OCI-M1 (cell line): Measurements from ENCODE around the gene PTPRD.

Experiments
- DNase-seq: peaks from one replicate; lab custom pipeline; 2025; lab: John Stamatoyannopoulos, UW

Gene PTPRD

DNA sequence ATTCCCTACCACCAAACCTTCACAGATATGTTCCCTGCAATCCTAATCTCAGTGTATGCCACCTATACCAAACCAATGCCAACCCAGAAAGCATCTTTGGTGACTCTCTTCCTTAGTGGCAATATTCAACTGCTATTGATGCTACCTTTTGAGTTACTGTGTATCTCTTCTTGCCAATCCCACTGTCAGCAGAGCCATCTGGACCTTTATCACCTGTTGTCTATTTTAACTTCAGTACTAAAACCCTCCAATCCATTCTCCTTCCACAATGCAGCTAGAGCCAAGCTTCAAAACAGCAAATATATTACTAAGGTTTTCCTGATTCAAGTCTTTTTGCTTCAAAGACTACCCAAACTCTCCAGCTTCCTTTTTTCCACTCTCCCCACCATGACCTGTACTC lies 2036.1 kb downstream of the PTPRD start:
- DNase-seq = no peak

DNA sequence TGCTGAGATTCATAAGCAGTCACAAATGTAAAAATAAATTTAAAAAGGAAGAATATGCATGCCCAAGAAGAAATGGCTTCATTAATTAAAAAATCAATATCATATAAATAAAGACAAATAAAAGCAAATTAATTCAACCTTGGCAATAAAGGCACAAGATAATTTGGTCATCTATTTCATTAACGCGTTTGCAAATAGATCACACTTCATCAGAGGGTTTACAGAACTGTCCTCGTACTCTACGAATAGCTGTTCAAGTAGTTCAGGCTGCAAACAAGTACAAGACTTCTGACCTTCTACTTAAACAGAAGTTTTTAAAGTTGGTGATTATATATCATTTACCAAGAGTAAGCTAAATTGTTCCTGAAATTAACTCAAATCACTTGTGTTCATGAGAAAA lies 2038.0 kb downstream of the PTPRD start:
- DNase-seq = no peak

DNA sequence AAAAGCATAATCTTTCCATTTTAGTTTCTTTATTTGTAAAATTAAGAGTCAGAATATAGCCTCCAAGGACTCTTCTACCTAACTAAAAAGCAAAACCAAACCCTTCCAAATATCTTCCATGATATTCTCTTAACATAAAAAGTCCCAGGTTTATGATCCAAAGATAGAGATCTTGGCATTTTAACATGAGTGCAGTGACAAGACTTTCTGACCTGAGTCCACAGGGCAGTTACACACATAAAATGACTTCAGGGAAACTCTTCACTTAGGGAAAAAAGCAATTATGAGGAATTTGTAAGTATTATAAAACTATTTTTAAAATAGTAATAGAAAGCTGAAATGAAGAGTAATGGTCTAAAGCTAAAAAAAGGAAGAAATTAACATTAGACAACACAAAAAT lies 2040.6 kb downstream of the PTPRD start:
- DNase-seq = no peak

DNA sequence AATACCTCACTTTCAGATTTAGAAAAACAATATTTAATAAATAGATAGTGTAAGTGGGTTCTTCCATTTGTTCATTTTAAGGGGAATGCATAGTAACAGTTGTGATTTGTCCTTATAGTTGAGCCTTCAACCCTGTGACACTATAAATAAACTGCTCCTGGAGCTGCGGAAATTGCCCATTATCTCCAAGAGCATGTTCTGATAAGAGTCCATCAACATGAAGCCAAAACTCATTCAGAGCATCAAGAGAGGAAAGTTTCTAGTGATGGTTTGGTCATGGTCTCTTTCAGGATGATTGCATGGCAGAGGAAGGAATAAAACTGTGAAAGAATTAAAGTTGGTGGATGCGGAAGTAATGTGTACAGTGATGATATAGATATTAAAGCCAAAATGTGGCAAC lies 2041.2 kb downstream of the PTPRD start:
- DNase-seq = no peak

DNA sequence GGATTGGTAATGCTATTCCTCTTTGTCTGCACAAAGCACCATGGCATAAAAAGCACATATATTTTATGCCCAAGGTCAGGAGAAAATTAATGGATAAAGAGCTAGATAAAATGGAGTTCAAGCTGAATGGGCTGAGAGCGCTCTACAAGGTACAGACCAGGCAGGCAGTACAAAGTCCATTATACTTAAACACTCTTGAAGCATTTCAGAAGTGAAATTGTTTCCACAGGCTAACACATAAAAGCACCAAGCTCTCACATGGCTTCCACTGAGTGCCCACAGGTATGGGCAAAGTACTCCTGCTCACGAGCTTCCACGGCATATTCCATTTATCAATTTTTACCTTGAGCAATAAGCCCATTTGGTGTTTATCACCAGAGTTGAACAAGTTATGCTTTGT lies 2042.0 kb downstream of the PTPRD start:
- no peak for DNase-seq

DNA sequence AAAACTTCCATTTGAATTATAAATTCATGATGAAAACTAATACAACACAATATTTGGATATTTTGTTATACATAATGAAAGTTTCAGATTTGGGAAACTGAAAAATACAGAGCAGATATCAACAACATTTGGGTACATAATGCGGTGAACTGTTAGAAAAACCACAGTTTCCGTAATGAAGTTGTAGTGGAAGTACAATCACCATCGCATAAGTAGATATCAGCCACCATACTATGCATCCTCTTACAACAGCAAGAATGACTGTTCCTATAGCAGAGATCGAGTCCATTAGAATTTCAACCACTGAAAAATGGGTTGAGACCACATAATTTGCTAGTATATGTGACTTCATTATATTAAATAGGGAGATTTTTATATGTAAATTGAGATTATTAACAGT lies 2043.0 kb downstream of the PTPRD start:
- DNase-seq = no peak

DNA sequence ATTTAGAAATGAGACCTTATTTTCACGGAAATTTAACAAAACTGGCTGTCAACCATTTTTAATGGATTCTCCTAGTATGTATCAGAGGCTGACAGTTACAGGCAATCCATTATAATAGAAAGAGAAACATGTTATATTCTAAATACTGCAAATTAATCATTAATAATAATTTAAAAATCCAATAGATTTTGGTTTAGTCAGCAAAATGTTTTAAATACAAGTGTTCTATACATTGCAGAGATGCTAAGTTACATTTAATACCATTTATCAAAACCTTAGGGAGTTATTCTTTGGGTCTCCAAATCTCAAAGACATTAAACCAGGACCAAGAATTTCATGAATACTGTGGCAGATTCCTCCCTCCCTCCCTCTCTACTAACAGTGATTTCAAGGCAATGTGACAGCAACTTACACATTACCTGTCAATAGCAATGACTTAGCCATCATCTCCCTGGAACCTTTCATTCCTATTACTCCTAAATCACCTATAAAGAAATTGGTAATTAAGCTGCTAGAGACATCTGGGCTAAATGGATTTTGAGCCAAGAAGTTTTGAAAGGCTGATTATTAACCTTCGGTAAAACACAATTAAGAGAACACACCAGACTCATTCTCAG lies 2044.7 kb downstream of the PTPRD start:
- DNase-seq = no peak

DNA sequence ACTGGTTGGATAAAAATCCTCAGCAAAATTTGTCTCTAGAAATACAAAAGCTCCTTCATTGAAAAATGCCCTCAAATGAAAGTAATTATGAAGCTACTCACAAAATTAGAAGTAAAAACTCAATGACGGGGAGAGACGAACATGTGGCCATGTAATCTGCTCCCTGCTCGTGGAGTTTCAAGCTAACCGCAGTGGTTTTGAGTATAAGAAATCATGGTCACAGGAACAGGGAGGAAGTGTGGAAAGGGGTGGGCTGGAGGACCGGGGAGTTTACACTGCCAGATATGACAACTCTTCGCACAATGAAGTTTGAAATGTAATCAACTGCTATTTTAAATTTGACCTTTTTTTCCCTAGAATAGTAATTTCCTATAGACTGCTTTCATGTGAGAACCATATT lies 2047.8 kb downstream of the PTPRD start:
- peak; percentile 98 for DNase-seq

DNA sequence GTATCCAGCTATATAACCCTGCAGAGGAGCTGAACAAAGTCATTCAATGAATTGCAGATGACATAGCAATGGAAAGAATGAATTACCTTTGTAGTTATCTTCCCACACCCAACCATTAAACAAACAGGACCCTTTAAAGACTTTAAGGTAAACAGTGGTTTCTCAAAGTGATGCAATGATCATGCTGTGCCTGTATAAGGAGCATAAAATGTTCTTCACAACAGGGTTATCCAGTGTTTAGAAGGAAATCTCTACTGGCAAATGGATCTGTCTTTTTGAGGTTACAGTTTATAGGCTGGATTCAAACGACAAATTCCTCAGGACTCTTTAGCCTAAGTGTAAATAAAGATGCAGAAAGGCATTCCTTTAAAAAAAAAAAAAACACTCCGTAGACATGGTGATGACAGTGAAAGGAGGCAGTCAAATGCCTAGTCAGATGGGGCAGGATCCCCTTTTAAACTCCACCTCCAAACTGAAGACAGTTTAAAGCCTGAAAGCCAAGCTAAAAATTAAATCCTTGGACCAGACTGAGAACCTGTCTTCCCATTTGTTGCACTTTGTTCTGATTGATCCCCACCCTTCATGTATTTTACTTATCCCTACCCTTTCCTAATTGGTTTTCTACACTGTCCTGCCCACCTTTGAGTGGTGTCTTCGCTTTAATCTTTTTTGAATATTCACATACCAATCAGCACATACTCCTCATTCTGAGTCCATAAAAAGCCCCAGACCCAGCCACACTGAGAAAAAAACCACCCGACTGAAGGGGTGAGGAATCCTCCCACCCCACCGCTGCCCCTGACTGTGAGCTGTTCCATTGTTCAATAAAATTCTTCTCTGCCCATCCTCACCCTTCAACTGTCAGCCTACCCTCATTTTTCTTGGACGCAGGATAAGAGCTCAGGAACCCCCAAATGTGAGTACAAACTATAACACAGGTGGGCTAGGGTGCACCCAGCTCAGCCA lies 2052.0 kb downstream of the PTPRD start:
- DNase-seq = no peak

DNA sequence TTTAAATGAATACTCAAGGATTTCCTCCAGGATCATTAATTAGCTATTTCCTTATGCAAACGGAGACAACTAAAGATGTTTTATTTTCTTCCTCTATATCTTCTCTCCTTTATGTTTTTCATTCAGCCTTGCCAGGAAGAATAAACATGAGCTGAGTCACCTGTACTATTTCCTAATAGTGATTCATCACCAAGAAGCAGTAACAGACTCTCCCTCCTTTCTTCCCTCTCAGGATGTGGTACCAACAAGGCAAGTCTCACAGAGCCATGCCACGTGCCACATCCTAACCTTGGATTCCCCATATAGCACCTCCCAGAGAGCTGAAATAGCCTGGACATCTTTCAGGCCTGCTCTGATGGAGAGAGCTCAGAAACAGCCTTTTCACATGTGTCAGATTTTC lies 2054.6 kb downstream of the PTPRD start:
- DNase-seq = no peak

DNA sequence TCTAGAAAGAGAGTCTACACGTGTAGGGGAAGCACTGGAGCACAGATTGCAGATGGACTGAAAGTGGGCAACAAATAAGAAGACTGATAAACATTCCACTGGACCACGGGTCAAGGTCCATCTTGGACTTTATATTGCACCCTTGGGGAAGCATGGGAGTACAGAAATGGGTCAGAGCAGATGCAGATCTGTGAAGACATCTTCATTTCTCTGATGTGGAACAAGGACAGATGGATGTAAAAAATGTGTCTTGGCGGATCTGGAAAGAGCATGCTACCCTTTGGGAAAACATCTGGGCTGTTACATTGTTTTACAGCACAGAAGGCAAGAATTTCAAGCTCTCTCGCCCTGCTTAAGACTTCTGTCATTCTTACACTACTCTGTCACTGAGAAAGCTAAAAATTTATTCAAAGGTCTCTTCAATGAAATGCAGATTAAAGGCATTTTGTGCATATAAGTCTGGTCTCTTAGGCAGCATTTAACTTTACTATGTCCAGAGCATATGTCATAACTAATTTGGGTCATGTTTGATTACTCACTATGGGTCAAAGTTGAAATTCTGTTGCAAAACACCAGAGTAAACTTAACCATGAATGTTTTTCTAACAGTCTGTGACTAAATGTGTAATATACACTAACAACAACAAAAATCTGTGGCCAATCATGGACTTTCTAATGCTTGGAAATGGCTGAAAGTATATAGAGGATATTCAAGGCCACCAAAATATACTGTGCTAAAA lies 2056.9 kb downstream of the PTPRD start:
- DNase-seq = no peak

DNA sequence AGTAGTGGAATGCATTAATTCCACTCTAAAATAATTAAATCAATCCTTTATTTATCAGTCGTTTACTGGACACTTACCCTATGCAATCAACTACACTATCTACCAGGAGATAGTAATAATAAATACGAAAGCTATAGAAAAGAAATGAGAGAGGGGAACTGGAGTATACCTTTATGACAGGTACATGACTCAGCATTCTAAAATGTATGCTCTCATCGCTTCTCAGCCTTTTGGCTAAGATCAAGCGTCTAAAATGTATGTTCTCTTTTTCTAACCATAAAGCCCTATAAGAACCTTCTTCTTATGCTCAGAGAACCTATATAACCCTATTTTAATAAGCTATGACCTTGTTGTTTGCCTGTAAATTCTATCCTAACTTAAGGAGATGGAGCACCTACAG lies 2059.4 kb downstream of the PTPRD start:
- no peak for DNase-seq

DNA sequence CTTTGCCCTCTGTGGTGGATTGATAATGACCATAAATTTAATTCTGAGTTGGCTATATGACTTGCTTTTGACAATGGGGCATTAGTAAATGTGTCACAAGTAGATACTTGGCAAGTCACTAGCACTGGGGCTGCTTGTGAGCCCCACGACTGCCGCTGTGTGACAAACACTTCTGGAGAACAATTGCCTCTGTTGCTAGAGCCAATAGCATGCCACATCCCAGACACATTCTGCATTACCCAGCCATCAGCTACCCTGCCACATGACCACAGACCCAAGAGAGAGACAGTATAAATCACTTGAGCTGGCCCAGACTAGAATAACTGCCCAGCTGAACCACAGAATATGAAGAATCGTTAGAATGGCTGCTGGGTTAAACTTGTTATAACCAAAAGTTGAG lies 2060.1 kb downstream of the PTPRD start:
- DNase-seq = no peak

DNA sequence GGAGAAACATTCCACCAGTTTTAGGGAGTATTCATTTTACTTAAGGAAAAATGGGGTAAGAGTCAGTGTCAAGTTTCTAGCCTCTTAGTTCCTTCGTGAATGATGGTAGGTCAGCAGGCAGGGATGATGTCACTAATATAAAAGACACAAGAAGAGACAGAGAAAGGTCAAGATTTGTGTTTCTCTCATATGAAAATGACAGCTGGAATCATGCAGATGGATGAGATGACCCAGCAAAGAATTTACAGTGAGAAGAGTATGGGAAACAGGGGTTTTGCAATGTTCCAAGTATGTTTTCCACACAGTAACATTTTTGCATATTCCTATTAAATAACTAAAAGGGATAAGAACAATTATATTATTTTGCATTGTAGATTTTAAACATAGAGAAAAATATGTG lies 2063.6 kb downstream of the PTPRD start:
- DNase-seq = no peak

DNA sequence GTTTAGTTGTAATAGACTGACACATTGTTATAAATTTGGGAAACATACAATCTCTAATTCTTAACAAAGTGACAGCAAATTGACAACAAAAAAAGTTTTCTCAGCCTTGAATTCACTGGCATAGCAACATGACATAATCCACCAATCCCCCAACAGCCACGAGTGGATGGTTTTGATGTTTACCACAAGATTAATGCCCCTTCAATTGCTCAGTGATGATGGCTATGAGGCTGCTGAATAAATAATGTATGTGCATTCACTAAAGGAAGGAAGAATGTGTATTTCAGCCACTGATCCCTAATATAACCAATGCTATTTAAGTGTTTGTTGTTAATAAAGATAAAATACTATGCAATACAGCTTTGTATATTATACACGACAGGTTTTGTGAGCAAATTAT lies 2069.6 kb downstream of the PTPRD start:
- no peak for DNase-seq

DNA sequence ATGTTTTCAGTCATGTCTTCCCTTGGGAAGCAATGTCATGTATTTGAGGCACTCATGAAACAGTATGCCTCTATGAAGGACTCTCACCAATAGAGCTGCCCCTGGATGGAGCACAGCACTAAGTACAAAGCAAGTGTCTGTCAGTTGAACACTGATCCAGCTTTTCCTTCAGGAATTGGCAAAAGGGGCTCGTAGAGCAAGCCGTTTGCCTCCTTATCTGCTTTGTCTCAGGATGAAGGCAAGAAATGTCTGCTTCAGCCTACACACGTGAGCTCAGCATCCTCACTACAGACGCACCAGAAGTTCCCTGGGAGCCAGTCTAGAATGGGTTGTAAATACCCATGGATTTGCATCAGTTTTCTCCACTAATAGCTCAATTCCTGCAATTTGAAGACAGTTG lies 2070.3 kb downstream of the PTPRD start:
- no peak for DNase-seq

DNA sequence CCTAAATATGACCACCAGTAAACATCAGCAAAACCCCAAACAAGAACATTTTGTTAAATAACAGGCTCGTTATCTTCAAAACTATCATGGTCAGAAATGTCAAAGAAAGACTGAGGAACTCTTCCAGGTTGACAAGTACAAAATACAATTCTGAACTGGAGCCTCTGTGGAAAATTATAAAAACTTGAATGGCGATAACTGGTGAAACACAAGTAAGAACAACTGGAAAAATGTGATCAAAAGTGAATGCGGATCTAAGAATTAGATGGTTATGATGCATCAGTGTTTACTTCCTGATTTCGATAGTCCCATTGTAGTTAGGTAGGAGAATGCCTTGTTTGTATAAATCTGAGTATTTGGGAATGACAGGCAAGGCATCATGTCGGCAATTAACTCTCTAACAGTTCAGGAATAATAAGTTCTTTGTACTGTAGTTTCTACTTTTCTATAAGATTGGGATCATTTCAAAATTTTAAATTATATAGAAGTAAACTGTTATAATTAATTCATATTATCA lies 2073.1 kb downstream of the PTPRD start:
- no peak for DNase-seq

DNA sequence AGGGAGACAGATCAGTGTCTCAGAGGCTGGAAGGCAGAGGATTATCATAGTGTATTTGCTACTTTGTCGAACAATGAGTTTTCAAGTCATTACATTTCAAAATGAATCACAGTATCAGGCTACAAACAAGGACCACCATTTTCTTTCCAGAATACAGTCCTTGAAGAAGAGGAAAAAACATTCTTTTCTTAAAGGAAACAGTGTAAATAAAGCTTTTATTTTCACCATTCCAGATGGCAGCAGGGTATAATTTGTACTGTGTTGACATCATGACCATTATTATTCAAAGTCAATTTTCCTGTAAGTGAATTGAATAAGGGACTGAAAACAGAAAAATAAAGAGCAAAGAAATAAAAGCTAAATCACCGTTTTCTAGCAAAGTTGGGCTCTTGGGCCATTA lies 2076.0 kb downstream of the PTPRD start:
- no peak for DNase-seq

DNA sequence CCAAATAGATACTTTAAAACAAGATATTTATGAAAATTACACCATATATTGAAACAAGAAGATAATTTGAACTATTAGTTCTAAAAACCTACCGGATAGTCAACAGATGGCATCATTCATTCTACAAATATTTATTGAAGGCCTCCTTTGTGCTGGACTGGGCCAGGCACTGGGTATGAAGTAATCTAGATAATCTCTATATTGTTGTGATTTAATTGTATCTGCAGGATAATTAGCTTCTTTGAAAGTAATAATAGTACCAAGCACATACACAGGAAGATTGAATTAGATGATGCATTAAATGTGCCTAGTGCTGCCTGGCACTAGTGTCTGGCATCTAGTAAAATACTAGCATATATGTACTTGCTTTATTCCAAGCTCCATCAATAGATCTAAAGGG lies 2078.0 kb downstream of the PTPRD start:
- DNase-seq = no peak

DNA sequence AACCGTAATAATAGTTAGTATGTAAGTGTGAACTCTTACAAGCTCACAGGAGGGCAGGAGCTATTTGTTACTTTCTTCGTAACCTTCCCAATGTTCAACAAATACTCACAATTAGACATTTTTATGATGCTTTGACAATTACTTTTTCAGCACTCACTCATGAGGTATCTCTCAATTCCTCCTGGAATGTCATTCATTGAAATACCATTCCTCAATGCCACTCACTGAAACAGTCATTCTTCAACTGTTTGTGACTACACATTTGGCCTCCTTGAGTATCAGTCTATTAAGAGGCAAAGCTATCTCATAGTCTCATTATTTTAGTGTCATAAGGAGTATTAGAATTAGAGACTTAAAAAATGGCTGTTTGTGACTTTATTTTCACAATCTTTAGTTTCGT lies 2079.1 kb downstream of the PTPRD start:
- DNase-seq = no peak

DNA sequence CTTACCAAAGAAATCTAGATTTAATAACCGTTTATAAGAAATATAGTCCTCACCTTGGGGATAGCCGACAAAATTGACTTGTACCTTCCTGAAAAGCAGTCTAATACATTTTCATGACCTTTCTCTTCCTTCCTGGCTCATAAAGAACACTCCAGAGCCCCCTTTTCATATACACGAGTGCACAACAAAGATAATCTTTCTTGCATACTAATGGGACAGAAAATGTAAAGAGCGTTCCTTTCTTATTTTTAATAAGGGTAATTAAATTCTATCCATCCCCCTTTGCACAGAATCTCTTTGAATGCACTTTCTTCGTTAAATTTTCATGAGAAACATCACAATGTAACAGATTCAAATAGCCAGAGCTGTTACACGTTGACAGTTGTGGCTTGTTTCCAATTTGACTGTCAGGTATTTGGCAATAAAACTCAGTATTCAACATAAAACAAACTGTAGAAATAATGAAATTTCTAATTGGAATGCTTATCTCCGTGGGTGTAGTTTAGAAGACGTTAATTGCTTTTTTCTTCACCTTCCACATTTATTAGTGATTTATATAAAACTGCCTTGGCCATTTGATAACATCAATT lies 2080.9 kb downstream of the PTPRD start:
- no peak for DNase-seq

DNA sequence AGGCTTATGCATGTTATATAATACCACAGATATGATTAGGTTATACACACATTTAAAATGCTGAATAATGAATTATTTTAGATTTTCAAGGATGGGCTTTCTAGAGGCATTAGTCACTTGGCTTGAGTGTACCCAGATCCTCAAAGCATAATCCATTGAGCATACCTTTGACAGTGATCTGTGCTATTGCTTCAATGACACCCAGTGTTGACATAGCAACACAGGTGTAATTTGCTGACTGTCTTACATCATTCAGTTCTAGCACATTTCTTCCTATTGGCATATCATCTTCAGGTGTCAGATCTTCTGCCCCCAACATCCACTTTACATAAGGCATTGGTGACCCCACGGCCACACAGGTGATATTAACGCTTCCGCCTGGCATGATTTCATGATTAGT lies 2091.7 kb downstream of the PTPRD start:
- DNase-seq = no peak
